GM21390 (cell line): Measurements from ENCODE around the gene BCL11B.

ENCODE experiments used
- ATAC-seq: cut with Tn5 transposase; IDR thresholded peaks from one replicate; pipeline ENCODE4 v1.9.1; 2021; ENCODE audit not compliant: unreplicated experiment

Gene BCL11B

GRCh38 chr14:99256483-99256874 is 15.5 kb downstream of the BCL11B start:
- no peak for ATAC-seq

DNA sequence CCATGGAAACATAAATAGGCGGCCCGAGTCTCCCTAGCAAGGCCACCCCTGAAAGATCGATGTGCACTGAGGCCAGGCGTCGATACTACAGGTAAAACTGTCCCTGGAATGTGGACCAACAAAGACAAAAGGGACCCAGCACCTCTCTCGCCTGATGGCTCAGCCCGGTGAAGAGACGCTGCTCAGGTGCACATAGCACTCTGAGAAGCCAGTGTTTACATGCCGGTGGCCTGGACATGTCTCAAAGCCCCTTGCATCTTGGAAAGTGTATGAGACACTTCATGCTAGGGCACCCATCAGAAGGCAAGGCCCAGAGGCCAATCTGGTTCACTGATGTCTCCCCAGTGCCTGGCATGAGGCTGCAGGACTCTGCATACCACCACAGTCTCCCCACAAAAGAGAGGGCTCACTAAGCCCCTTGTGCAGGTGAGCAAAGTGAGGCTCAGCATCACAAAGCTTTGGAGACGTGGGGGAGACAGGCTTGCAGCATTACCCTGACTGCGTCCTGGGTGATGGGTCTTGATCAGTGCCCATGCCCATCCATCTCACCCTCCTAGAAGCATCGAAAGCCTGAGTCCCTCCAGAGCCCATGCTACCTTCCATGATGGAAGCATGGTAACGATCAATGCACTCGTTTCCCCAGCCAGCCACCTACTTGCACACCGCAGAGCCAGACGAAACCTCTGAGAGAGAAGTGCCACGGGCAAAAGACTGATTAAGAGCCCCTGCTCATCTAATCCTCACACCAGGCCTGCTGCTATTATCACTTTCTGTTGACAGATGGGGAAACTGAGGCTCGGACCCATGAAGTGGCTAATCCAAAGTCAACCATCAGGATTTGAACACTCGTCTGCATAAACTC is 16.1 kb downstream of the BCL11B start:
- ATAC-seq, result no peak

DNA sequence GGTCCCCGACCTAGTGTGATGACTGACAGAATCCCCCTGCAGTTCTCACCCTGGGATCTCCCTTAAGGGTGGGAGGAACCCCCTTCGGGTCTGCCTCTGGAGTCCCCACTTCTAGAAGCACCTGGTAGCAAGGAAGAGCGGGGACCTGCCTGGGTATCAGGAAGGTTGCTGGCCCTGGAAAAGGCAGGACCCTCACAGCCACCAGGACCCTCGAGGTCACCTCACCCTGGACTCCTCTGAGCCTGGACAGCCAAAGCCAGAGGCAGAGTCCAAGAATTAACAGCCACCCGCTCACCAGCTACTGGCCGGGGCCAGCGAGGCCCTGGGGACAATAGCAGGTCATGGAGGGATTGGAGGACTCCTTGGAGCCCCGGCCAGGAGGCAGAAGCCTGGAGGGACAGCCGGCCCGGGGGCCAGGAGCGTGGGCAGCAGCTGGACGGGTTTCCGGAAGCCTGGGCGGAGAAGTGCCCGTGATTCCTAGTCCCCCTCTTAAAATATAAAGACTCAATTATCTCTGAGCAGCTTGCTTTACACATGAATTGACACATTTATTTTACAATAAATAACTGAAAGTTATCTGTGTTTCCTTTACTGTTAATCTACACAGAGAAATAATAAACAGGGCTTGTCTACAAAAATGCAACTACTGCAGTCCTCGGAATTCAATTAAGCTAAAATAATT is 17.5 kb downstream of the BCL11B start:
- no peak for ATAC-seq

GRCh38 chr14:99253890-99254289 is 18.1 kb downstream of the BCL11B start:
- ATAC-seq, result no peak

- ATAC-seq, result no peak
Measured at GRCh38 chr14:99252940-99253868, 18.8 kb downstream of the BCL11B start.

GRCh38 chr14:99252443-99252939 is 19.5 kb downstream of the BCL11B start:
- no peak for ATAC-seq

- ATAC-seq, result no peak
Measured at GRCh38 chr14:99251721-99252120, 20.3 kb downstream of the BCL11B start.

DNA sequence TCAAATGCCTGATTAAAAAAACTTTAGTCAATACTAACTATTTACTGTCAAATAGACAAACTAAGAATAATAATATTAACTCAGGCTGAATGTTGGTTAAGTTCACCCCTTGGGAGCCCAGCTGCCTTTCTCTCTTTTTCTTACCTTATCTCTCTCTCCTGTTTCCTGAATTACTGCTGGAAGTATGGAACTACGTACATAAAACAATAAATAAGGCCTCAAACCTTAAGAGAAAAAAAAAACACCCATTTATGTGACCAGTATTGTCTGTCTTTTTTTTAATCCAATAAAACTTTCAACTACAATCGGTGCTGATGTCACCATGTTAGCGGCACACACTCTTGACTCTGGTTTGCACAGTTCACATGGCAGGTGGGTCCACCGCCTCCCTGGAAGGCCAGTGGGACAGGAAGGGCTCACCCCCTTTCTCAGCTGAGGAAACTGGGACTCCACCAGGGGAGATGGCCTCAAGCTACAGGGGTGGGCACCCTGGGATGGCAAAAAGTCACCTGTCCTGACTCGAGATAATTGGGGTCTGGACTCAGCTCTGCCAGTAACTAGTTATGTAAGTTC is 21.3 kb downstream of the BCL11B start:
- no peak for ATAC-seq

DNA sequence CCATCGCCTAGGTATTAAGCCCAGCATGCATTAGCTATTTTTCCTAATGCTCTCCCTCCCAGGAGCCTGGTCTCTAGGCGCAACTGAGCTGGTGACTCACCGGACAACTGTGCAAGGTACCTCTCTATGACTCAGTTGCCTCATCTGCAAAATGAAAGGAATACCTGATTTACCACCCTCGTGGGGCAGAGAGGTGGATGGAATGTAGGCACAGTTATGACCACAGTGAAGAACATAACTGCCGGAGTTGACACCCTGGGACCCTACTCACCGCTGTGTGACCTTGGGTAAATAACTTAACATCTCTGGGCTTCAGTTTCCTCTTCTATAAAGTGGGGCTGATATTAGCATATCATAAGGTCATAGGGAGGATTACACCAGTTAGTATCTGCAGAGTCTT is 22.6 kb downstream of the BCL11B start:
- no peak for ATAC-seq

- ATAC-seq, result no peak
Measured at GRCh38 chr14:99248761-99249171, 23.2 kb downstream of the BCL11B start.

DNA sequence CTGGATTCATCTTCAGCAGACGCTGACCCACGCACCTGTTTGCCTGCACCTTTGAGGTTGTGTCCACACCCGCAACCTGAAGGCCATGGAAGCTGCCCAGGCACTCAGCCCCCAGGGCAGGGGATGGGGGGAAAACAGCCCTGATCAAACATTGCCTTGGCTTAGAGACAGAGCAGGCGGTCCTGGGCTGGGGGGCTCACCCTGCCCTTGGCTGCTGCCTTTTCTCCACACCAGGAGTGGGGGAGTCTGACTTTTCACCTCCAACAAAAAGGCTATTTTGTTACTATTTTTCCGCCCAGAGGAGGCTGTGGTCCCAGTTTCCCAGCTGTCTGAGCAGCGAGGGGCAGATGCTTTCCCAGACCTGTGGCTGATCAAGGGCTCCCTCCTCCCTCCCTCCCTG is 24.2 kb downstream of the BCL11B start:
- ATAC-seq, result no peak

GRCh38 chr14:99247101-99247729 is 24.8 kb downstream of the BCL11B start:
- no peak for ATAC-seq

DNA sequence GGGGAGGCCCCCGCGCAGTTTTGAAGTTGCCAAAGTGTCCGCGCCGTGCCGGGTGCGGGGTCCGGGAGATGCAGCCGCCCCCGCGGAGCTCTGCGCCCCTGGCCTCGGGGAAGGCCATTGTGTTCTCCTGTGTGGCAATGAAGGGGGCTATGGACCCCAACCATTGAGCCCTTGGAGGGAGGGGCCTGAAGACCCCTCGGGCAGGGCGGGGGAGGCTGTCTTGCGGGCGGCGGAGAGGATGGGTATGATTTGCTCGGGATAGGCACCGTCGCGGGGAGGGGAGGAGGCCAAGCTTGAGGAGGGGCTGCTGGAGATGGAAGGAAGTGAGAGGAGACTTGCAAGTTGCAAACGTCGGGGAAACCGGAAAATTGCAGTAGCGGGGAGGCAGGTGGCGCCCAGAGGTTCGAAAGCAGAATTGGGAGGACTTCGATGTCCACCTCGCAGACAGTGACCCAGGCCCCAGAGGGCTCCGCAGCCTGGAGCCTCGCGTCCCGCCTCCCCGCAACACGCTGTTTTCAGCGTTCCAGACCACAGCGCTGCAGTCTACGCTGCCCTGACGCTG is 25.4 kb downstream of the BCL11B start:
- no peak for ATAC-seq

DNA sequence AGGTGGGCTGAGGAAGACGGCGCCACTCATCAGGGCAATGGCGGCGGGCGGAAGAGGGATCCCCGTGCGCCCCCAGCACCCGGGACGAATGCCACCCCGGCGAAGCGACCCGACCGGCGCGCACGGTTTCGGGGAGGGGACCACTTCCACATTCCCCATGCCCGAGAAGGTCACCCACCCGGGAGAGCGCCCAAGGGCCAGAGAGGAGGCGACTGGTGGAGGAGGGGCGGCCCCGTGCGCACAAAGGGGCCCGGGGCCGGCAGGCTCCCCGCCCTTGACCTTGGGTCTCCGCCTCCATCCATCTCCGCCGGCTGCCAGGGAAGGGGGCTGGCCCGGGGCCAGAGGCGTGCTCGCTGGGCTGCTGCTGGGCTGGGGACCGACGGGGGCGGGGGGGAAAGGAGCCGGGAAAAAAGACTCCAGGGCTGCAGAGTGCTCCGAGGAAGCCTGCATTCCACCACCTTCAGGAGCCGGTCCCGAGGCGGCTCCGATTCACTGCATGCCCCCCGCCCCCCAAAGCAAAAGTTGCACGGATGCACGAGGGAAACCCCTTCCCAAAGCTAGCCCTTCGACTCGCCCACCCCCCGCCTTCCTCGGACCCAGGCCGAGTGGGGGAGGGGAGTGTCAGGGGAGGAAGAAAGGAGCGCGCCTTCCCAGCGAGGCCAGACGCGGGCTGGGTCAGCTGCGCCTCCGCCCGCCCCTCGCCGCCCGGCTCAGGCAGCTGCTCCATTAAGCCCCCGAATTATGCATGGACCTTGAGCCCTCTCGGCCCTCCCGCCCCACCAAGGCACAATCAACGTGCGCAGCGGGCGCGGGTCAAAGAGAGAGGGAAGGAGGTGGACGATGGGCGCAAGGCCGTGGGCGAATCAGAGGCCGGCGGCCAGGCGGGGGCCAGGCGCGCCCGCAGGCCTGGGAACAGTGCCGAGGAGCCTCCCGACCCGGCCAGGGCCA is 26.2 kb downstream of the BCL11B start:
- ATAC-seq, result no peak

GRCh38 chr14:99244941-99245563 is 26.9 kb downstream of the BCL11B start:
- no peak for ATAC-seq

- ATAC-seq, result no peak
Measured at GRCh38 chr14:99244367-99244901, 27.6 kb downstream of the BCL11B start.

DNA sequence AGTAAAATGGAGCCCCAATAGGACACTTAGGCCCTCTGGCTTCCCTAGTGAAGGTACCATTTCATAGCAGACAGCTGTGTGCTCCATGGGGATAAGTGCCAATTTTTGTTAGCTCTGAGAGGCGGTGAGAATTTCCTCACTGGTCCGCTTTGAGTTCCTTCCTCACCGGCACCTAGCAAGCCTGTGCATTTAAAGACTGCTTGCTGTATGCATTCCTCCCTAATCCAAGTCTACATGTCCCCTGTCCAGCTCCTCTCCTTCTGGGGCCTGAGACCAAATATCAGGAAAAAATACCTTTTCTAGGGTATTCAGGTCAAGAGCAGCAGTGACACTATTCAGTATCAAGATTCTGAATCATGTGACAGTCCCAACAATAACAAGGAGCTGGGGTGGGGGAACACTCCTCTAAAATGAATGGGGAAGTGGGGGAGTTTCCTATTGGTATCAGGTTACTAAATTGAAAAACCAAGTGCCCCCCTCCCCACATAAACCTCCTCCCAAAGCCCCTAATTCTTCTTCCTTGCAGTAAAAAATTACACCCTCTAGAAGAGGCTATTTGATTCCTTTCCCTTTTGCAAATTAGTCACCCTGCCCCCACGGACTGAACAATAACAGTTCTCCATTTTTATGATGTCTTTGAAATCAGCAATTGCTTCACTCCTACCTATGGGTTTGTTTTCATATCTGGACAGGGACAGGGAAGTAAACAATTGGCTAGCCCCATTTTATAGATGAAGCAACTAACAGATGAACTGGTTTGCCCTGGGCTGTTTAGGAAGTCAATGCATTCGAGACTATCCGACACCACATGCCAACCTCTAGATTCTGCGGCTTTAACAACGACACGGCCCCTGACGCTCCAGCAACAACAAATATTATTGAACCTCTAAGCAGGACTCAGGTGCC is 28.9 kb downstream of the BCL11B start:
- no peak for ATAC-seq
